ENCODE measurements around the gene SPATA45. TPM values are rescaled to one million over a fixed set of nuclear protein-coding genes. Genes with fewer than 3 reads are reported as not detected.

The SPATA45 gene
- total RNA-seq (under 1 TPM in 1 of 2 donors, not detected in 1; 0.28 TPM), polyA plus RNA-seq (not detected)

- Histone ChIP-seq H3K9ac (ENCODE audit: low read depth in 1 of 2, low read length in 2 of 2) (no peak within 1 kb of the TSS), H3K4me3 (ENCODE audit: low read depth in 1 of 3, low read length in 3 of 3) (no peak within 1 kb of the TSS), H3K27ac (ENCODE audit: low read depth in 1 of 2, low read length in 2 of 2) (no peak within 1 kb of the TSS), H3K27me3 (ENCODE audit: control insufficient read depth in 4 of 4, insufficient read depth in 4 of 4, low read length in 3 of 4) (no peaks in the 10 kb centered on the region), H3K4me1 (ENCODE audit: control insufficient read depth in 4 of 4, insufficient read depth in 4 of 4, low read length in 3 of 4) (no peaks in the 10 kb centered on the region), H3K9me3 (ENCODE audit: control insufficient read depth in 4 of 4, low read length in 3 of 4) (peaks cover 0 to 2% (median under 1%) of the 10 kb centered on the region in 4 donors), H3K36me3 (ENCODE audit: control insufficient read depth in 4 of 4, insufficient read depth in 3 of 4, low read depth in 1 of 4, low read length in 3 of 4) (no peaks in the 10 kb centered on the region)
- WGBS: 95% methylated on average over 4 of the region's 4 CpGs
- no peak for TF ChIP-seq SP1 (IDR thresholded peaks at IDR 0.05)
- TF ChIP-seq REST (IDR thresholded peaks at IDR 0.05): no peak
- TF ChIP-seq MAX (IDR thresholded peaks at IDR 0.05): no peak
- no peak for TF ChIP-seq ZBTB33 (IDR thresholded peaks at IDR 0.05)
- no peak for TF ChIP-seq JUND (IDR thresholded peaks at IDR 0.05)
- TF ChIP-seq RXRA (IDR thresholded peaks at IDR 0.05): no peak
- DNase-seq (ENCODE audit: low spot score): no peak
Measured at GRCh38 chr1:212847549-212847948, at the start of gene SPATA45. TSS of gene SPATA45 (minus strand) at chr1:212847649. CDS start at chr1:212836149, 11,500 bp downstream.

GRCh38 chr1:212892108-212892507, 44.7 kb upstream of the SPATA45 start:
- Histone ChIP-seq H3K27ac (ENCODE audit: low read depth in 1 of 2, low read length in 2 of 2) (no peak overlapping the region), H3K27me3 (ENCODE audit: control insufficient read depth in 4 of 4, insufficient read depth in 4 of 4, low read length in 3 of 4) (no peaks in the 10 kb centered on the region), H3K9ac (ENCODE audit: low read depth in 1 of 2, low read length in 2 of 2) (no peak overlapping the region), H3K4me3 (ENCODE audit: low read depth in 1 of 3, low read length in 3 of 3) (no peak overlapping the region), H3K9me3 (ENCODE audit: control insufficient read depth in 4 of 4, low read length in 3 of 4) (no peaks in the 10 kb centered on the region), H3K4me1 (ENCODE audit: control insufficient read depth in 4 of 4, insufficient read depth in 4 of 4, low read length in 3 of 4) (no peaks in the 10 kb centered on the region), H3K36me3 (ENCODE audit: control insufficient read depth in 4 of 4, insufficient read depth in 3 of 4, low read depth in 1 of 4, low read length in 3 of 4) (peaks cover 4 to 35% (median 19%) of the 10 kb centered on the region in 4 donors)
- no peak for TF ChIP-seq TAF1 (conservative IDR thresholded peaks at IDR 0.05)
- no peak for TF ChIP-seq RAD21 (IDR thresholded peaks at IDR 0.05)
- TF ChIP-seq CTCF (IDR thresholded peaks at IDR 0.05; ENCODE audit: low read depth, low read length, missing input control): no peak
- DNase-seq (ENCODE audit: low spot score): no peak
- WGBS: 100% methylated on average over 1 of the region's 1 CpG

- DNase-seq (ENCODE audit: low spot score): no peak
- H3K4me1 ChIP-seq (ENCODE audit: control insufficient read depth in 4 of 4, insufficient read depth in 4 of 4, low read length in 3 of 4): no peaks in the 10 kb centered on the region
- H3K4me3 ChIP-seq (ENCODE audit: low read depth in 1 of 3, low read length in 3 of 3): no peak overlapping the region
- WGBS: 96% methylated on average over 4 of the region's 4 CpGs
- no peaks in the 10 kb centered on the region for H3K9me3 ChIP-seq (ENCODE audit: control insufficient read depth in 4 of 4, low read length in 3 of 4)
- peaks cover 4 to 14% (median 8%) of the 10 kb centered on the region in 4 donors for H3K36me3 ChIP-seq (ENCODE audit: control insufficient read depth in 4 of 4, insufficient read depth in 3 of 4, low read depth in 1 of 4, low read length in 3 of 4)
- no peaks in the 10 kb centered on the region for H3K27me3 ChIP-seq (ENCODE audit: control insufficient read depth in 4 of 4, insufficient read depth in 4 of 4, low read length in 3 of 4)
- H3K27ac ChIP-seq (ENCODE audit: low read depth in 1 of 2, low read length in 2 of 2): no peak overlapping the region
- H3K9ac ChIP-seq (ENCODE audit: low read depth in 1 of 2, low read length in 2 of 2): no peak overlapping the region
- no peak for TF ChIP-seq TAF1 (conservative IDR thresholded peaks at IDR 0.05)
- TF ChIP-seq MAX (IDR thresholded peaks at IDR 0.05): no peak
- no peak for TF ChIP-seq JUND (IDR thresholded peaks at IDR 0.05)
- TF ChIP-seq ZBTB33 (IDR thresholded peaks at IDR 0.05): no peak
- no peak for TF ChIP-seq FOXA1 (IDR thresholded peaks at IDR 0.05)
- no peak for TF ChIP-seq NR2F2 (IDR thresholded peaks at IDR 0.05)
- TF ChIP-seq FOXA2 (IDR thresholded peaks at IDR 0.05): no peak
- TF ChIP-seq HNF4A (conservative IDR thresholded peaks at IDR 0.05): no peak
- no peak for TF ChIP-seq CTCF (IDR thresholded peaks at IDR 0.05; ENCODE audit: low read depth, low read length, missing input control)
- TF ChIP-seq ATF3 (IDR thresholded peaks at IDR 0.05): no peak
Measured at GRCh38 chr1:212884592-212884991, 37.1 kb upstream of the SPATA45 start.

Measured in liver (tissue), 9 donors.